ENCODE results near the gene CCT6B.
A peak's percentile ranks its signal among the peaks of the same experiment; 100 is the strongest.
"Not testable (repeated sequence)": the region's sequence is repeated elsewhere in the genome, so short reads cannot be mapped to it uniquely, and the experiment has no call there.

Gene CCT6B

DNA sequence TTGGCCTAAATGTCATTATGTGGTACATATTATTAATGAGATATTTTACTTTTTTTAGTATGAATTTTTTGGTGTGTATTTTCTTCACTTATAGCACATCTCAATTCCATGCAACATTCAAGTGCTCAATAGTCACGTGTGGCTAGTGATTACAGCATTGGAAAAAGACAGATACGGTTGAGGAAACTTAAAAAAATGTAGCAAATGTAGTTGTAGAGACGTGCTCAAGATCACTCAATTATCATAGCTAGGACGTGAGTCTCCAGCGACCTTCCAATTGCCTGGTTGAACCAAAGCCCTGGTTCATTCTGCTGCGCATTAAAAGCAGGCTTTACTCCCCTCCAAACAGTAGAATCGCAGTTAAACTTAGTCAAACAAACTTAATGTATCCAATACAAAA is 17.9 kb upstream of the CCT6B start:
- H3K4me1 Mint-ChIP-seq, result peaks cover 38% of the 10 kb centered on the region
- peak overlapping the region in 2 of 3 experiments; percentile 60 to 98 for H3K27ac Mint-ChIP-seq
- H3K9me3 Mint-ChIP-seq, result no peaks in the 10 kb centered on the region
- TF ChIP-seq, protein P1, sequence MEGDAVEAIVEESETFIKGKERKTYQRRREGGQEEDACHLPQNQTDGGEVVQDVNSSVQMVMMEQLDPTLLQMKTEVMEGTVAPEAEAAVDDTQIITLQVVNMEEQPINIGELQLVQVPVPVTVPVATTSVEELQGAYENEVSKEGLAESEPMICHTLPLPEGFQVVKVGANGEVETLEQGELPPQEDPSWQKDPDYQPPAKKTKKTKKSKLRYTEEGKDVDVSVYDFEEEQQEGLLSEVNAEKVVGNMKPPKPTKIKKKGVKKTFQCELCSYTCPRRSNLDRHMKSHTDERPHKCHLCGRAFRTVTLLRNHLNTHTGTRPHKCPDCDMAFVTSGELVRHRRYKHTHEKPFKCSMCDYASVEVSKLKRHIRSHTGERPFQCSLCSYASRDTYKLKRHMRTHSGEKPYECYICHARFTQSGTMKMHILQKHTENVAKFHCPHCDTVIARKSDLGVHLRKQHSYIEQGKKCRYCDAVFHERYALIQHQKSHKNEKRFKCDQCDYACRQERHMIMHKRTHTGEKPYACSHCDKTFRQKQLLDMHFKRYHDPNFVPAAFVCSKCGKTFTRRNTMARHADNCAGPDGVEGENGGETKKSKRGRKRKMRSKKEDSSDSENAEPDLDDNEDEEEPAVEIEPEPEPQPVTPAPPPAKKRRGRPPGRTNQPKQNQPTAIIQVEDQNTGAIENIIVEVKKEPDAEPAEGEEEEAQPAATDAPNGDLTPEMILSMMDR (IDR thresholded peaks at IDR 0.05; ENCODE audit: unreplicated experiment in 3 of 3), result no peak
- no peaks in the 10 kb centered on the region for H3K27me3 Mint-ChIP-seq (ENCODE audit: low read depth)
- peak overlapping the region; percentile 49 to 77 (median 62) for H3K4me3 Mint-ChIP-seq
- H3K36me3 Mint-ChIP-seq (ENCODE audit: low read depth), result peaks cover 10% of the 10 kb centered on the region

DNA sequence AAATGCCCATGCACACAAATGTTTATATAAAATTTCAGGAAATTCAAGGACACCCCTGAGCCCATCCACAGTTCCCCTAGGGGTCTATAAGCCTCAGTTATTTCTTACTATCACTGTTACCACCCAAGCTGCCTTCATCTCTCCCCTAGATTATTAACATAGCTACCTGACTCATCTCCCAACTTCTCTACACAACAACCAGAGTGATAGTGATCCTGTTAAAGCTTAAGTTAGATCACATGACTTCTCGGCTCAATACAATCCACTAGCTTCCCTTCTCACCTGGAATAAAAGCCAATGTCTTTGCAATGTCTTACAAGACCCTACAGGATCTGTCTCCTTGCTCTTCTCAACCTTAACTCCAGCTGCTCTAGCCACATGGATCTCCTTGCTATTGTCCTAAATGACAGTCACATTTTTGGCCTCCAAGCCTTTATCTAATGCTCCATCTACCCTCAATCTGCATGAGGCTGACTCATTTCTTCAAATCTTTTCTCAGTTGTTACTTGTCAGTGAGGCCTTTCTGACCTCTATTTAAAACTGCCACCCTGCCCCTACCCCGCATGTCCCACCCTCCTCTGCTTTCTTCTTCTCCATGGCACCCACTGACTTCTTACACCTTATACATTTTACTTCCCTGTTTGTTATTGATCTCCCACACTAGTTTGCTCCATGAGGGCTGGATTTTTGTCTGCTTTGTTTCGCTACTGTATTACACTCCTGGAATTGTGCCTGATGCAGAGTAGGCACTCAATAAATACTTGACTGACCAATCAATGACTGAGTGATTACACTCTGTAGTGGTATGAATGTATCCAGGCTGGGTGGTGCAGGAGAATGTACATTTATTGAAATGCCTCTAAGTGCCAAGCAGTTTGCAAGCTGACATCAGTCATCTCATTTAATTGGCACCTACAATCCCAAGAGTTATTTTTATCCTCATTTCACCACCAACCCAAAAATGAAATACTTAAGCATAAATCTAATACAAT is 13.8 kb upstream of the CCT6B start:
- Mint-ChIP-seq H3K36me3 (ENCODE audit: low read depth) (no peaks in the 10 kb centered on the region), H3K27ac (no peak overlapping the region)
- TF ChIP-seq, protein P1 (IDR thresholded peaks at IDR 0.05; ENCODE audit: unreplicated experiment in 3 of 3), result no peak

DNA sequence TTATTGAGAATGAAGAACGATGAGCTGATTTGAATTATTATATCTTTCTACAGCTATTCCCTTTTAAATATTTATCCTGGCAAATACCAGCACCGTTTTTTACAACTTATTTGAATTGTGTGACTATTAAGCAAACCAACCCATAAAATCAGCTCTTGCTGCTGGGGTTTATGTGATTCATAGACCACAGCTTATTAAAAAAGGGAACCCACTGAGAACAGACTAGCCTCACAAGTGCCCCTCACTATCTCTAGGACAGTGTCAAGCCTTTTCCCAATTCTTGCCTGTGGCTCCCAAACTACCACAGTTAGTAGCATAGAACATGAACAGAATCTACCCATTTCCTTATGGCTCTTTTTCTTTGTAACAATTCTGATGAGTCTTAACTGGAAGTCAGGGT is 12.9 kb upstream of the CCT6B start:
- peaks cover 9% of the 10 kb centered on the region for H3K27me3 Mint-ChIP-seq (ENCODE audit: low read depth)
- TF ChIP-seq, protein P1 (IDR thresholded peaks at IDR 0.05; ENCODE audit: unreplicated experiment in 3 of 3), result no peak
- H3K4me1 Mint-ChIP-seq, result peaks cover 1% of the 10 kb centered on the region
- no peaks in the 10 kb centered on the region for H3K9me3 Mint-ChIP-seq
- no peak overlapping the region for H3K27ac Mint-ChIP-seq
- no peak overlapping the region for H3K4me3 Mint-ChIP-seq
- no peaks in the 10 kb centered on the region for H3K36me3 Mint-ChIP-seq (ENCODE audit: low read depth)

More for the DNA sequence above, 13.8 kb upstream of the CCT6B start:
- H3K27me3 Mint-ChIP-seq (ENCODE audit: low read depth), result peaks cover 9% of the 10 kb centered on the region
- H3K4me1 Mint-ChIP-seq, result peaks cover 10% of the 10 kb centered on the region
- no peaks in the 10 kb centered on the region for H3K9me3 Mint-ChIP-seq
- H3K4me3 Mint-ChIP-seq, result no peak overlapping the region

DNA sequence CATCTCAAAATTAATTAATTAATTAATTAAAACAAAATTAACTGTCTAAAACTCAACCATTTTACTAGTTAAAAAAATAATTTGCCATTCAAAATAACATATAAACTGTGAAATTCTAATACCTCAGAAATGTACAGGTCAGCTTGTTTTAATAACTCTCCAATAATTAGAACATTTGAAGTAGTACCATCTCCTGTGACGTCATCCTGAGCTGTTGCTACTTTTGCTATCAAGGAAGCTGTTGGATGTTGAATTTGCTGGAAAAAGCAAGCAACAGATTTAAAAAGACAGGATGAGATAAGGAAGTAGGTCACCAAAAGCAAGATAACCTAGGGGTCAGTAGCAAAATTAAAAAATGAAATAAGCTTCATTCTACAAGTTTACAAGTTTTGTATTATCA is 2.8 kb downstream of the CCT6B start:
- Mint-ChIP-seq H3K4me1 (peaks cover 12% of the 10 kb centered on the region), H3K27me3 (ENCODE audit: low read depth) (peaks cover 4% of the 10 kb centered on the region), H3K27ac (no peak overlapping the region), H3K9me3 (no peaks in the 10 kb centered on the region), H3K4me3 (peak overlapping the region in 2 of 3 experiments; percentile 61 to 64), H3K36me3 (ENCODE audit: low read depth) (peaks cover 4% of the 10 kb centered on the region)
- TF ChIP-seq, protein P1 (IDR thresholded peaks at IDR 0.05; ENCODE audit: unreplicated experiment in 3 of 3), result no peak

DNA sequence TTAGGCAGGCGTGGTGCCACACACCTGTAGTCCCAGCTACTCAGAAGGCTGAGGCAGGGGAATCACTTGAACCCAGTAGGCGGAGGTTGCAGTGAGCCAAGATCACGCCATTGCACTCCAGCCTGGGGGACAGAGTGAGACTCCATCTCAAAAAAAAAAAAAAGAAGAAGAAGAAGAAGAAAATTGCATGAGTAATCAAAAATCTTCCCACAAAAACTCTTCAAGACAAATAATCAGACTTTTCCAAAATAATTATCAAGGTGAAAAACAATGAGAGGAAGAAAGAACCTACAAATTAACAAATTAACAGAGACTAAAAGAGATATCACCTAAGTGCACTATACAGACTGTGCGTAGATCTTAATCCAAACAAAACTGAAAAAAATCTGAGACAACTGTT is 10.5 kb downstream of the CCT6B start:
- not testable (repeated sequence) for H3K4me3 Mint-ChIP-seq; H3K36me3 Mint-ChIP-seq (ENCODE audit: low read depth); H3K4me1 Mint-ChIP-seq; H3K27ac Mint-ChIP-seq; H3K27me3 Mint-ChIP-seq (ENCODE audit: low read depth); H3K9me3 Mint-ChIP-seq

DNA sequence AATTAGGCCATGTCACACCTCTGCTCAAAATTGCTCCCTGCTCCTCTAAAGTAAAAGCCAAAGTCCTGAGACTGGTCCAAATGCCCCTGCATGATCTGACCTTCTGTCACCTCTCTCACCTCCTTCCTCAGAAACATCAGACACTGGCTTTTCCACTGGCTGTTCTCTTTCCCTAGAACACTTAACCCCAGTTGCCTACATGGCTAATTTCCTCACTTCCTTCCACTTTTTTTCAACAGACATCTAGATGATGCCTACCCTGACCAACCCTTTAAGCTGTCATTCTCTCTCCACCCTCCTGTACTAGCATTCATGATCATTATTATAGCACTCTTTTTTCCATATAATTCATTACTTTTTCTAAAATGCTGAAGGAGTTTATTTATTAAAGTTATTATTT is 31.0 kb downstream of the CCT6B start:
- no peak overlapping the region for H3K27ac Mint-ChIP-seq
- H3K4me3 Mint-ChIP-seq, result no peak overlapping the region
- H3K27me3 Mint-ChIP-seq (ENCODE audit: low read depth), result no peaks in the 10 kb centered on the region
- H3K36me3 Mint-ChIP-seq (ENCODE audit: low read depth), result no peaks in the 10 kb centered on the region
- H3K4me1 Mint-ChIP-seq, result no peaks in the 10 kb centered on the region
- H3K9me3 Mint-ChIP-seq, result no peaks in the 10 kb centered on the region
- TF ChIP-seq, protein P1 (IDR thresholded peaks at IDR 0.05; ENCODE audit: unreplicated experiment in 3 of 3), result no peak
